ENCODE measurements around the gene R3HDM4. TPM values are rescaled to one million over a fixed set of nuclear protein-coding genes. Genes with fewer than 3 reads are reported as not detected.

Gene R3HDM4
- total and polyA plus RNA-seq, 9 of the 15 experiments (the other 6 are each of a cell fraction or from before 2014, with no cell fraction given): 3.2 to 154 (median 59.0) TPM

DNA sequence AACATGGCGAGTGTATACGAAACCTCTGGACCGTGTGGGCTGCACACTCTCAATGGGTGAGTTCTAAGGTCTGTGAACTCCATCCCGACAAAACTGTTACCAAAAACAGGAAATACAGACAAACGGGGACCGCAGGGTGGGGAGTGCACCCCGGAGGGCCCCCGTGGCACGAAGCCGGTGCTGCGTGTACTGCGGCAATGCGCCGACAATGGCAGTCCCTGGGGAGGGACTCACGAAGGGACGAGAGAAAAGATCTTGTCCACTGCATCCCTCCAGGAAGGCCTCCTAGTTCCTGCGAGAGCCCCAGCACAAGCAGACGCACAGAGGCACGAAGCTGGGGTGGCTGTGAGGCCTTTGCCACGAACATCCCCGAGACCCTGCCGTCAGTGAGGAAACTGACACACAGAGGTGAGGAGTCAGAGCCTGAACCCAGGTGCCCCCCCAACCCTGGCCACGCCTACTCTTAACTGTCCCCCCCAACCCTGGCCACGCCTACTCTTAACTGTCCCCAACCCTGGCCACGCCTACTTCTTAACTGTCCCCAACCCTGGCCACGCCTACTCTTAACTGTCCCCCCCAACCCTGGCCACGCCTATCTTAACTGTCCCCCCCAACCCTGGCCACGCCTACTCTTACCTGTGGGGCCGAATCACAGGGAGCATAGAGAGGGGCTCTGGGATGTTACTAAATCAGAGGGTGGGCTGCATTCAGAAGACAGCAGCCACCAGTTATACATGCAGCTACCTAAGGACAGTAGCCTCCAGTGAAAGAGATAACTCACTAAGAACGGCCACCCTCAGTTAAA, 24.2 kb downstream of the R3HDM4 start:
- H3K4me2 ChIP-seq (ENCODE audit: insufficient read depth, low read length): no peak overlapping the region
- ATAC-seq: peak; percentile 75
- TF ChIP-seq, protein P1, sequence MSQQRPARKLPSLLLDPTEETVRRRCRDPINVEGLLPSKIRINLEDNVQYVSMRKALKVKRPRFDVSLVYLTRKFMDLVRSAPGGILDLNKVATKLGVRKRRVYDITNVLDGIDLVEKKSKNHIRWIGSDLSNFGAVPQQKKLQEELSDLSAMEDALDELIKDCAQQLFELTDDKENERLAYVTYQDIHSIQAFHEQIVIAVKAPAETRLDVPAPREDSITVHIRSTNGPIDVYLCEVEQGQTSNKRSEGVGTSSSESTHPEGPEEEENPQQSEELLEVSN (IDR thresholded peaks at IDR 0.05; ENCODE audit: borderline replicate concordance in 1 of 2, extremely low read depth in 1 of 2, insufficient read depth in 1 of 2, insufficient read length in 1 of 2, low read depth in 1 of 2, low read length in 1 of 2, poor library complexity in 1 of 2, severe bottlenecking in 1 of 2): no peak
- TF ChIP-seq IRF2 (CRISPR knock-in tag; IDR thresholded peaks at IDR 0.05) (no peak), RBFOX2 (IDR thresholded peaks at IDR 0.05; ENCODE audit: low read depth, low read length) (0 out of 2 replicates have a peak, but pooled peaks have one; percentile 11), TEAD1 (CRISPR knock-in tag; IDR thresholded peaks at IDR 0.05) (0 out of 4 replicates have a peak, but pooled peaks of 1 of the 2 experiments have one; percentile 54), ZNF212 (CRISPR knock-in tag; IDR thresholded peaks at IDR 0.05) (no peak), MECOM (CRISPR knock-in tag; IDR thresholded peaks at IDR 0.05) (no peak), KDM5B (IDR thresholded peaks at IDR 0.05; ENCODE audit: insufficient replicate concordance, low read depth, low read length) (peak; percentile 30), TBP (optimal IDR thresholded peaks at IDR 0.05; ENCODE audit: low read depth, low read length) (peak; percentile 30), KLF13 (tag; IDR thresholded peaks at IDR 0.05; ENCODE audit: borderline replicate concordance, low read depth) (no peak), ZNF436 (CRISPR knock-in tag; IDR thresholded peaks at IDR 0.05) (no peak), TCF7 (IDR thresholded peaks at IDR 0.05; ENCODE audit: borderline replicate concordance) (no peak)
- TF ChIP-seq, protein P2, sequence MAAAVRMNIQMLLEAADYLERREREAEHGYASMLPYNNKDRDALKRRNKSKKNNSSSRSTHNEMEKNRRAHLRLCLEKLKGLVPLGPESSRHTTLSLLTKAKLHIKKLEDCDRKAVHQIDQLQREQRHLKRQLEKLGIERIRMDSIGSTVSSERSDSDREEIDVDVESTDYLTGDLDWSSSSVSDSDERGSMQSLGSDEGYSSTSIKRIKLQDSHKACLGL (CRISPR knock-in tag; IDR thresholded peaks at IDR 0.05; ENCODE audit: borderline replicate concordance, poor library complexity, severe bottlenecking): no peak
- TF ChIP-seq, protein P3, sequence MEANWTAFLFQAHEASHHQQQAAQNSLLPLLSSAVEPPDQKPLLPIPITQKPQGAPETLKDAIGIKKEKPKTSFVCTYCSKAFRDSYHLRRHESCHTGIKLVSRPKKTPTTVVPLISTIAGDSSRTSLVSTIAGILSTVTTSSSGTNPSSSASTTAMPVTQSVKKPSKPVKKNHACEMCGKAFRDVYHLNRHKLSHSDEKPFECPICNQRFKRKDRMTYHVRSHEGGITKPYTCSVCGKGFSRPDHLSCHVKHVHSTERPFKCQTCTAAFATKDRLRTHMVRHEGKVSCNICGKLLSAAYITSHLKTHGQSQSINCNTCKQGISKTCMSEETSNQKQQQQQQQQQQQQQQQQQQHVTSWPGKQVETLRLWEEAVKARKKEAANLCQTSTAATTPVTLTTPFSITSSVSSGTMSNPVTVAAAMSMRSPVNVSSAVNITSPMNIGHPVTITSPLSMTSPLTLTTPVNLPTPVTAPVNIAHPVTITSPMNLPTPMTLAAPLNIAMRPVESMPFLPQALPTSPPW (CRISPR knock-in tag; IDR thresholded peaks at IDR 0.05): peak; percentile 75
- TF ChIP-seq, protein P4, sequence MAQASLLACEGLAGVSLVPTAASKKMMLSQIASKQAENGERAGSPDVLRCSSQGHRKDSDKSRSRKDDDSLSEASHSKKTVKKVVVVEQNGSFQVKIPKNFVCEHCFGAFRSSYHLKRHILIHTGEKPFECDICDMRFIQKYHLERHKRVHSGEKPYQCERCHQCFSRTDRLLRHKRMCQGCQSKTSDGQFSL (CRISPR knock-in tag; IDR thresholded peaks at IDR 0.05): peak; percentile 100
- TF ChIP-seq, protein P4 (tag; IDR thresholded peaks at IDR 0.05): peak in 1 of 2 experiments; percentile 96; a peak in 2 of 4 replicates

More for the DNA sequence above, 24.2 kb downstream of the R3HDM4 start:
- DNase-seq (ENCODE audit: extremely low read depth in 1 of 4, low spot score in 3 of 4): peak; percentile 65 to 87 (median 70)
- Histone ChIP-seq H3K9me1 (ENCODE audit: control insufficient read depth, insufficient read depth, low read length) (no peaks in the 10 kb centered on the region), H3K4me3 (no peak overlapping the region), H3K4me1 (replicated peaks in 1 of 2; ENCODE audit: control insufficient read depth in 2 of 2, insufficient read depth in 2 of 2, low read length in 2 of 2) (peaks cover 5 to 78% of the 10 kb centered on the region in 2 experiments; a peak in 4 of 5 replicates), H3K27me3 (ENCODE audit: control insufficient read depth in 2 of 2, insufficient read depth in 2 of 2, low read length in 2 of 2) (no peaks in the 10 kb centered on the region), H2AFZ (ENCODE audit: low read depth, low read length) (no peak overlapping the region), H3K79me2 (ENCODE audit: control insufficient read depth, insufficient read depth, low read length) (peaks cover 40% of the 10 kb centered on the region), H3K9ac (ENCODE audit: insufficient read depth in 1 of 2, low read depth in 2 of 2, low read length in 2 of 2) (peak overlapping the region in 1 of 2 experiments; percentile 82; a peak in 2 of 4 replicates), H3K9me3 (replicated peaks; ENCODE audit: control insufficient read depth, insufficient read depth, low read depth, low read length) (no peaks in the 10 kb centered on the region), H3K36me3 (ENCODE audit: control insufficient read depth, insufficient read depth, low read length) (peaks cover 66% of the 10 kb centered on the region; the same call in 2 of the 3 replicates), H3K27ac (ENCODE audit: extremely low read depth, low read depth, low read length) (peak overlapping the region; percentile 58), H4K20me1 (replicated peaks; ENCODE audit: control insufficient read depth, insufficient read depth, low read length) (peaks cover 6% of the 10 kb centered on the region)
- in situ Hi-C loops (cut with MboI) (no loop called here), intact Hi-C loops (cut with micrococcal nuclease) (no loop called here)
- BruUV-seq (replicated peaks): no TSS peak
- peak; percentile 99 for FAIRE-seq
- POLR2A ChIA-PET: interaction anchor here (0.6 kb wide), 1 partner anchor 179 kb away, joined by 4 read pairs; no protein-coding TSS in a partner anchor
- CTCF ChIA-PET (ENCODE audit: low intra/inter-chr PET ratio): no interaction called here
- WGBS (ENCODE audit: insufficient coverage, low coverage, missing lambda C conversion rate): 54% methylated on average over 30 of the region's 30 CpGs

Data from K562 (cell line).